NOMO-1 (cell line): ENCODE results near the gene MAD1L1.
"Not testable (repeated sequence)": the region's sequence is repeated elsewhere in the genome, so short reads cannot be mapped to it uniquely, and the experiment has no call there.

ENCODE experiments used
- DNase-seq, 2 experiments: peaks; one replicate each; lab custom pipeline; 2025; ENCODE audit not compliant: unreplicated experiment in 2 of 2; lab: John Stamatoyannopoulos, UW

Gene MAD1L1

DNA sequence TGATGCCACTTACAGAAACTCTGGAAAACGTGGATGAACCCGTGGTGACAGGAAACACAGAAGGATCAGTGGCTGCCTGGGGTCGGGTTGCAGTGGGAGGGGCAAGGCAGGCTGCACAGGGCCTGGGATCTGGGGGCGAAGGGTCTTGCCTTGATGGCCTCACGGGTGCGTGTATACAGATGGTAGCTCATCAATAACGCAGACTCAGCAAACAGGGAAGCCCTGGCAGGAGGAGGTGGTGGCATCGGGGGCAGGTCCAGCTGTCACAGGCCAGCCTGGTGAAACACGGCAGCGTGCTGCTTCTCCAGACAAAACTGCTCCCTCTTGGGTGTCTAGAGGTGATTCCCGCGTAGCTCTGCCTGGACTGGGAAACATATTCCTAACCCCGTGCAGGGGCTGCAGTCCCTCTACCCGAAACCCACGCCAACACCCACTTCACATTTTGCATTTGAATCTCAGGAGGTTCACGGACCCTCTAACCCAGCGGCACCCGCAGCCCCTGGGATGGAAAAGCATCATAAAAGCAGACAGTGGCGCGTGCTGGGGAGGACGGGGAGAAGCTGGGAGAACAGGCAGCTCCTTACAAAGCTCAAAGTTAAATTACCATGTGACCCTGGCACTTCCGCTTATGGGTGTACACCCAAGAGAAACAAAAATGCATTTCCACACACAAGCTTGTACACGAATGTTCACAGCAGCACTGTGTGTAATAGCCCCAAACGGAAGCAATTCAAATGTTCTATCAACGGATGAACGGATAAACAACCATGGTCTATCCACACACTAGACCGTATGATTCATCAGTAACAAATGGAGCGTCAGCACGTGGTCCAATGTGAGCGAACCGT, 394.8 kb downstream of the MAD1L1 start:
- not testable (repeated sequence) for DNase-seq

- DNase-seq, result peak in 1 of 2 experiments; percentile 17
Measured at GRCh38 chr7:1831933-1832535, 400.7 kb downstream of the MAD1L1 start.

DNA sequence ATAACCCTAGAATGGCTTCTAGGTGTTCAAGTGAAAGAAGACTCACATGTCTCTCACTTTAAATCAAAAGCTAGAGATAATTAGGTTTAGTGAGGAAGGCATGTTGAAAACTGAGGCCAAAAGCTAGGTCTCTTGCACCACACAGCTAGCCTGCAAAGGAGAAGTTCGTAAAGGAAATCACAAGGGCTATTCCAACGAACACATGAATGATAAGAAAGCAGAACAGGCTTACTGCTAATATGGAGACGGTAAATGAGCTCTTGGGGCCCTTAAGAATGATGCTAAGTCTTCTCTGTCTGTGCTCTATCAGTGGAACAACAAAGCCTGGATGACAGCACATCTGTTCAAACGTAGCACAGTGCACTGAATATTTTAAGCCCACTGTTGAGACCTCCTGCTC, 401.3 kb downstream of the MAD1L1 start:
- DNase-seq, result peak; percentile 63 to 79

DNA sequence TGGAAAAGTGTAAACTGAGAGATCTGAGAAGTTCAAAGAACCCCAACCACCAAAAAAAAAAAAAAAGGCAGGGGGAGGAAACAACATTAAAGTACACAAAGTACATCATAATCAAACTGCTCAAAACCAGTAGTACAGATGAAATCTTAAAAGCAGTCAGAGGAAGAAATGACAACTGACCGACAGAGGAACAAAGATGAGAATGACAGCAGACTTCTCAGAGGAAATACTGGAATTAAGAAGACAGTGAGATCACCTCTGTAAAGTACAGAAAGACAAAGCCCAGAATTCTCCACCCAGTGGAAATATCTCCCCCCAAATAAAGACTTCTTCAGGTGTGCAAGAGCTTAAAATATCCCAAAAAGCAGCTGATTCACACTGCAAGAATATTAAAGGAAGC, 403.1 kb downstream of the MAD1L1 start:
- not testable (repeated sequence) for DNase-seq

- no peak for DNase-seq
Measured at GRCh38 chr7:1829111-1829510, 403.6 kb downstream of the MAD1L1 start.

DNA sequence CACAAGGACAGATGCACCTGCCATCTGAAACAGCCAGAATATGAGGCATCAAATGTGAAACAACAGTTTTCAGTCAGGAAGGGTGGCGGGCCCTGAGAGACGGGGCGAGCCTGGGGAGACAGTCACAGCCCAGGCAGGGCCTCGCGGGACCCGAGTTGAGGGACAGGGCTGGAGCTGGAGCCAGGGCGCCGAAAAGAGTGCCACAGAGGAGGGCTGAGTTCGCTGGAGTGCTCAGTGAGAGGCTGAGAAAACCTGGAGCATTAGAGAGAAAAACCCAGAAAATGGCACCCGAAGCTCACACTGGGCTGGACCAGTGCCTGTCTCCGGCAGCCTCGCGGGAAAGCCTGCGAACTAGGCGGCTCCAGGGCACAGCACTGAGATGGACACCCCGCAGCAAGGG, 404.6 kb downstream of the MAD1L1 start:
- not testable (repeated sequence) for DNase-seq

- not testable (repeated sequence) for DNase-seq
Measured at GRCh38 chr7:1827521-1827981, 405.2 kb downstream of the MAD1L1 start.

- not testable (repeated sequence) for DNase-seq
Measured at GRCh38 chr7:1826931-1827330, 405.8 kb downstream of the MAD1L1 start.

DNA sequence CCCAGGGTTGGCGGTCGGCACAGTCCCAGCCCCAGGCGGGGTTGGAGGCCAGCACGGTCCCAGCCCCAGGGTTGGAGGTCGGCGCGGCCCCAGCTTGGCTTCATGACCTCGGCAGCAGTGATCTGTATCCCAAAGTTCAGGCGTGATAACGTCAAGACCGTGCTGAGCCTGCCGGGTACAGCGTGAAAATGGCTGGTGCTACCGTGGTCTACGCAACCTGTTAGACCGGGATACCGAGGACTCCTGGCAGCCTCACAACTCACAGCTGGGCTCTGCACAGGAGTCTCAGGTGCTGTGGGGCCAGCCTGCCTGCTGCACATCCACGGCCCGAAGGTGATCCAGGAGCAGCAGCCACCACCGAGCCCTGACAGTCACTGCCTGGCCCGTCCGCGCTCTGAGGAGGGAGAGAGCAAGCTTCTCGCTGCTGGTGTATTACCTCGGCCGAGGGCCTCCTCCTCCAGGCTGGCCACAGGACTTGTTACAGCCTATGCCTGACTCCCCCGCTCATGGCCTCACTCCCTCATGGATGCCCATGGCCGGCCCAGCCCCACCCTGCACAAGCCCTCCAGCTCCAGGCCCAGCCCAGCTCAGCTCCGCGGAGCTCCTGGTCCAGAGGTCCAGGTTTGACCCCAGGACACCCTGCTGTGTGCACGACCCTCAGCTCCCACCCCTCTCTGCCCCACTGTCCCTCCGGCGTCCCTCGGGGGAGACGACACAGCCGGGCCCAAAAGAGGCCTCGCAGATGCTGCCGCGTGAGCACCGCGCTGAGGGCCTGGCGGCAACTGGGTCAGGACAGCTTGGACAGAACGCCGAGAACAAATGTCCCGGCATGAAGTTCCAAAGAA, 406.6 kb downstream of the MAD1L1 start:
- no peak for DNase-seq

- DNase-seq, result not testable (repeated sequence)
Measured at GRCh38 chr7:1825647-1825896, 407.2 kb downstream of the MAD1L1 start.

GRCh38 chr7:1824882-1825646, 407.7 kb downstream of the MAD1L1 start:
- DNase-seq, result not testable (repeated sequence)

DNA sequence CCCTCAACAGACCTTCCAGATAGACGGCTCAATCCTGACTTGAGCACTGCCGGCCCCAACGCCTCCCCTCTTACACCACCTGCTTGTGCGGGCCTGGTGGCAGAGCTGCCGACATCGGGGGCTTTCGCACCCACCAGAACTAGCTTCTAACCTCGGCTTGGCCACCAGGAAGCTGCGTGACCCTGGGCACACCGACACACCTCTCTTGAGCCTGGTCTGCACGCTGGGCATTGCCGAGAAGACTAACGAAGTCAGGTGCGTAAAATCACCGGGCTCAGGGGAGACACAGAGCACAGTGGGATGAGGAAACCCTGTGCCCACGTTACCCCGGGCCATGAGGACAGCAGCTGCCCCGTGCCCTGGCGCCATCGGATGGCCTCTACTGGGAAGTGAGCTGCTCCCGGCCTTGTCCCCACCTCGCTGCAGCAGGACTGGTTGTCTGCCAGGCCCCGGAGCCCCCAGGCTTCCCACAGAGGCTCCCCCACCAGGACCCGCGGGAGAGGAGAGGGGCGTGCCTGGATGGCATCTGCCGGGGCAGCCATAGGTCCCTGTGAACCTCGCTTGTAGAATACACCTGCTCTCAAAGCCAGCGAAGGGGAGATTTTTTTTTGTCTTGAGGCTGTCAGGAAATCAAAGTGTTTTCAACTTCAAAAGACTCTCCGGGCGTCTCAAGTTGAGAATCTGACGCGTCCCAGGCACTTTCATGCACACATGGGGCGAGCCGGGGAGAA, 408.4 kb downstream of the MAD1L1 start:
- DNase-seq, result not testable (repeated sequence)

GRCh38 chr7:1823376-1824150, 409.2 kb downstream of the MAD1L1 start:
- no peak for DNase-seq

GRCh38 chr7:1819259-1819841, 413.4 kb downstream of the MAD1L1 start:
- DNase-seq, result peak; percentile 45 to 74

DNA sequence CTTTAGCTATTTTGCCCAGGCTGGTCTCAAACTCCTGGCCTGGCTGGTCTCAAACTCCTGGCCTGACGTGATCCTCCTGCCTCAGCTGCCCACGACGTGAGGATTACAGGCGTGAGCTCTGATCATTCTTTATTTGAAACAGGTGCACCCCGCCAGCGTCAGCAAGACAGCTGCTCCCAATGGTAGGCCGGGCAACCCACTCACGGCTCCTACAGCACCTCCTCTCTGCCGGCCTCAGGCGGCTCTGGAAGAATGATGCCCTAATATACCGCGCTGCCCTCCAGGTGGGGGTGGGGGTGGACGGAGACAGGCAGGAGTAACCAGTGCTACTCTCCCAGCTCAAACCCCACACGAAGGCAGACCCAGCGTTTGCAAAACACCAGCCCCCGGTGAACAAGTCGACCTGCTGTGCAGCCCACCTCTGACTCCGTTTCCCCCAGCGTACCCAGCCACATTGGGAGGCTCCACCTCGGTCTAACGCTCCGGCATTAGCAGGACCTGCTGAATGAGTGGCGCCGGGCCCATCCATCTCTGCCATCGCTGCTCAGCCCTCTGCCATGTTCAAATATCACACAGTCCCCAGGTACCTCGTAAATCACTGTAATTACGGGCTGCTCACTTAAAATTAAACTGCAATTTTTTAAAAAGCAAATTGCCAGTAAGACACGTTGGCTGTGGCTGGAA, 414.0 kb downstream of the MAD1L1 start:
- no peak for DNase-seq

DNA sequence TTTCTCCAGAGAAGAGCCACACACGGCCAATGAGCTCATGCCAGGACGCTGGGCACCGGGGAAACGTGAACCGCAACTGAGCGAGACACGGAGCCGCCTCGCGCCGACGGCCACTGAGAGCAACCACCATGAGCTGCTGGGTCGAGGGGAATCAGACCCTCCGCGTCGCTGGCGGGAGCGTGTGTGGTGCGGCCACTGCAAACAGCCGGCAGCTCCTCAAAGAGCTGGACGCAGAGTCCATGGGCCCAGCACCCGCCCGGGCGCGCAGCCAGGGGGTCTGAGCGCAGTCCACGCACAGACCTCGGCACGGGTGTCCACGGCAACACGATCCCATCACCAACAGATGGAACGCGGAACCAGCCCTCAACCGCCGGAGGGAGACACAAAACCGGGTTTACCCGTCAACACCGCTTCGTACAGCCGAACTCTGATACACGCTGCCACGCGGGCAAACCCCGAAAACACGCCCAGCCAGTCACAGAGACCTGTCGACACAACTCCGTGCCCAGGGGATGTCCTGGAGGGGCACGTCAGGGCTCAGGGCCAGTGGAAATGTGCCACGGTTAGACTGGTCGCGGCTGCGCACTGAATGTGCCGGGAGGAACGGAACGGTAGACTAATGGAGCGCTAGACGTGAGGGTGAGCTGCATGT, 415.6 kb downstream of the MAD1L1 start:
- DNase-seq, result no peak

GRCh38 chr7:1816451-1816850, 416.3 kb downstream of the MAD1L1 start:
- DNase-seq, result not testable (repeated sequence)
